GM19099 (cell line): ENCODE data around the gene WWOX.

Source experiments
- POLR2A ChIP-seq: IDR thresholded peaks from 3 replicates; pipeline ENCODE4 v1.6.1; 2011; ENCODE audit warnings: low read depth; ENCODE audit not compliant: insufficient read length; ENCODE audit errors: extremely low read depth

WWOX gene

DNA sequence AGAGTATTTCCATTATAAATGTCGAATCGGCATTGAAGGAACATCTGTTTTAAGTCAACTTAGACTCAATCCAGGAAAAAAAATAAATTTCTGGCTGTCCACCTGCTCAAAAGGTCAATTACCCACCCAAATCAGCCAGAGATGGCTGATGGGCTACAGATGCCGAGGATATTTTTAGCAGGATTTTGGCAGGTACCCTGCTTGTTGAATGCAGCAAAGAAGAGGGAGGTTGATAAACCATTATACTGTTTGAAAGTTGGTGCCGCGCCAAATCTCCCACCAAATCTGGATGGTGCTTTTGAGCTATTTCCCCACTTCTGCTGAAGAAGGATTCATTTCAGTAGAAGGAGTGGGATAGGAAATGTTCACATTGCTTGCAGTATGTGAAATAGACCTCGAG lies 963.4 kb downstream of the WWOX start:
- no peak for TF ChIP-seq POLR2A

DNA sequence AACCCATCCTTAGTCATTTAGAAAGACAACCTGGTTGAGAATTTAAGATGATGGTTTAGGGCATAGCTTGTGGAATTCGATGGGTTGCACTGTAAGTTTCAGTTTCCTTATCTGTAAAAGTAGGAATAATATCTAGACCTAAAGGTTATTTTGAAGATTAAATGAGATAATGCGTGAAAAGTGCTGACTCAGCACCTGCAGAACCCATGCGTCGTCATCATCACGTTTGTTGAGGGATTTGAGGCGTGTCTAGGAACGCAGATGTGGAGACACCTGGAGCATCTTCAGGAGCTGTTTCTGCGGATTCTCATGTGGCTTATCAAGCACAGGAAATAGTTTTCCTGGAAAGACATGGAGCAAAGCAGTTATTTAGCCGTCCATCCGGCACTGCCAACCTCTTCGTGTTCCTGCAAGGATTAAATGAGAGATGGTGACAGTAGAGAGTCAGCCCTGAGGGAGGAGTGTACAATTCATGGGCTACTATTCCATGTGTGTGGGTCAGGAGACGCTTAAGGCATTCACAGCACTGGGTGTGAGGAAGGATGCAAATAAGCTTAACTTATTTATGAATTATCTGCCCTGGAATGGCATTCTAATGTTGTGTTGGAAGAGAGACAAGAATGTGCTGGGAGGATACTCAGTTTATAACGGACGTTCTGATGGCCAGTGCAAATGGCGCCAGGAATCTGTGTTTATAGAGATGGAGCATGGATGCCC lies 965.0 kb downstream of the WWOX start:
- no peak for TF ChIP-seq POLR2A

DNA sequence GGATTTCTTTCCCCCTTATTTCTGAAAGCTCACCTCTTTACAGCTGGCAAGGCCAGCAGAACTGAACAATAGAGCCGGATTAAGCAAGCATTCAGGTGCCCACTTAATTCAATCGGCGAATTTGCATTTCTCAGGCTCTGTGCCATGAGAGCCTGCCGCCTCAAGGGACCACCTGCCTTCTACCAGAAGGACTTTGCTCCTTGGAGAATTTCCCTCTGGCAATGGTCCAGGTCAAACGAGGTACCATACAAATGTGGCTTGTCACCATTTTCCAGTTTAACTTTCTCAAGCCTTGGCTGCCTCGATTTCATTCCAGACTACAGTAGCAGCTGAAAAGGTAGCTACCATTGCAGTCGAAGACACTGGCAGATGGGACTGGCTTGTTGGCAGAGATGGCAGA lies 967.1 kb downstream of the WWOX start:
- TF ChIP-seq POLR2A: no peak

DNA sequence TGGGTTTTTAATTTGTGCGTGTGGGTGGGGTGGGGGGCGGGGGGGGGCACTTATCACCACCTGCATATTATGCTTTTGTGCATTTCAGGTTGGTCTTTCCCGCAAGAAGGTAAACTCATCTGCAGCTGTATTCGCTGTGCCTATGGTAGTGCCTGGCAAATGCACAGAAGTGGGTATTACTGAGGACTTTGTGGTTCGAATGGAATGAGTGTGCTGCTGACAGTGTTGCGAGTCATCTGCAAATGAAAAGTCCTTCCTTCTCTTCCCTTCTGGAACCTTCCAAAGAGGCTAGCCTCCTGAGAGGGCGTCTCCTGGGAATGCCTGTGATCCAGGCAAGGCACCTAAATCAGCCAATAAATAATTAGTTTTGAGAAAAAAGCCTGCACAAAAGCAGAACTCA lies 968.1 kb downstream of the WWOX start:
- TF ChIP-seq POLR2A: no peak

DNA sequence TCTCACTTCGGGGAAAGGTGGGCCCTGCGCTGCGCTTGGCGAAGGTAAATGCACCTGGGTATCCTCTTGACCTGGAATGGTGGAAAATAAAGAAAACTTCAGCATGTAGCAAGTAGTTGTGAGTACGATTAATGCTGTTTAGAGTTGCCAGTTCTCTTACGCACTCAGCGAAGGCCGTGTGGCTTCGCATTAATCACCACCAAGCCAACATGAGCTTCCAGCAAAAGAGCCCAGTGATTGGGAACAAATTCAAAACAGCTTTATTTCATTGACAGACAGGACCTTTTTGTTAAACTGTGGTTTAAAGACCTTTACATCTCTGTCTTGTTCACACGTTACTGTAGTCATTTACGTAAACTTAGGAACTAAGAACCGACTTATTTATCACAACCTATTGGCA lies 969.7 kb downstream of the WWOX start:
- no peak for TF ChIP-seq POLR2A

DNA sequence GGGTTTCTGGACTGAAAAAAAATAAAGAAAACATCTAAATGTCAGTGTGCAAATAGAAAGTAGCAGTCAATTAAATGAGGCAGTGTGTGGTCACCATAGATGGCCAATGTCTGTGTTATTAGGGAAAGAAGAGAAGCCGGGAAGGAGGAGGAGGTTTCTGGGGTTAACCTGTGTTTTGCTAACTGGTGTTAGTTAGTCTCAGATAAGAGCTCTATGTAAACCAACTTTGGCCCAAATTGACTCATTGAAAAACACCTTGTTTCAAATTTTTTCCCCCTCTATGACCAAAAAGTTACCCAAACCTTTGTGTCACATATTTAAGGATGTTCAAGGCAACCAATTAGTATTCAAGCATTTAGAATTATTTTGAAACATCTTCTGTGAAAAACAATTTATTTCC lies 970.2 kb downstream of the WWOX start:
- TF ChIP-seq POLR2A: no peak

DNA sequence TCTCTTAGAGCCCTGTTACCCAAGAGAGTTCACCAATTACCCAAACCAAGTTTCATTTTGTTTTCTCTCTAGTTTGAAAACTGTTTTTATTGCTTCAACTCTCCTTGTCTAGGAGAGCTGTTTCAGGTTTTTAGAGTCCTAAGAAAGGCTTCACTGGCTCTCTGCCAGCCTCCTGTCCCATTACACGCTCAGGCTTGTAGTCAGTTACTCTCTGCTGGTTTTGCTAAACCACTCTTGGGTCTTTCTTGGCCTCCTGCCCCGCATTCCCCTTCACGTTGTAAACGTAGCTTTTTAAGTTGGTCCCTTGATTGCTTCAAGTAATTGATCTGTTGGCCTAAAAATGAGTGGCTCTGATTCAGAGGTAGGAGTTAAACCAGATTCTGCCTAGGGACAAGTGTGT lies 972.0 kb downstream of the WWOX start:
- no peak for TF ChIP-seq POLR2A

DNA sequence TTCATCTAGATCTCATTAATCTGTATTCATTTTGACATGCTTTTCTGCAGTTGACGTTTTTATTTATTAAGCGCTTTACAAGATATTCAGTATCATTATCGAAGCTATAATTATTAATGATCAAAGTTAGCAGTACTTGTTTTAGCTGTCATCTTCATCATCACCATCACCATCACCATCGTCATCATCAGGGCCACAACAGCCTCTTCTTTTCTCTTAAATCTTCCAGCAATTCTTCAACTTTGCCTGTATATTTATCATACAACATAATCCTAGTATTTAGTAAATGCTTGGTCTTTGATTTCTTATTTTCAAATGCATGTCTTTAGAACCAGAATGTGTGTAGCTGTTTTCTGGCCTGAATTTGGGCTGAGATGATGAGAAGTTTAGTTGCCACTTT lies 973.1 kb downstream of the WWOX start:
- no peak for TF ChIP-seq POLR2A

DNA sequence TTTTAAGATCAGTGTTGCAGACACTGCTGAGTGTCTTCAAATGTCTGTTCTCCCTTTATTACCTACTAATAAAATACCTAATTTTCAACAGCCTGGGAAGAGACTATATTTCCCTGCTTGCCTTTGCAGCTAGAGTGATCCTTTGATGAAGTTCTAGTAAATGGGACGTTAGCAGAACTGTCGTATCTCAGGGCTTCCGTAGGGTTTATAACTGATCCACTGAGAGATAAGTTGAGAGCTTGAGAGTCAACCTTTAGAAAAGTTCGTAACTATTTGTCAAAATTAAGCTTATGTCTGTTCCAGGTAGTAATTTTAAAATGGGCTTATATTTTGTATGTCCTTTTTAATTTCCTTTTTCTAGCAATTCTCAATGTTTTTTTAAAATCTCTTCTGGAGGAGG lies 974.1 kb downstream of the WWOX start:
- TF ChIP-seq POLR2A: no peak

DNA sequence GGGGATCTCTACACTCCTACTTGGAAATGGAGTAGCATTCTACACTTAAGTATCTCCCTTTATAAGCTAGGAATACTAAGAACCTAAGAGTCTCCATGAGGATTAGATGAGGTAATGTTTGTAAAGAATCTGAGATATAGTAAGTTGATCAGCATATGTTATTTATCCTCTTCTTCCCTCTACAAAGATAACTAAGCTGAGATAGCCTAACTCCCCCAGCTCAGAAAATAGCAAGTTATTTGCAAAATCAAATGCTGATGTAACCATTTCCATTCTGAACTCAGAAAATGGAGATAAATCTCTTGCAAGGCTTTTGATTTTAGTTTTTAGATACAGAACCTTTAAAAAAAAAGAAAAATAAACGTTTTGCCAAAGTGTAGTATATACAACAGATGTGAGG lies 975.1 kb downstream of the WWOX start:
- no peak for TF ChIP-seq POLR2A

DNA sequence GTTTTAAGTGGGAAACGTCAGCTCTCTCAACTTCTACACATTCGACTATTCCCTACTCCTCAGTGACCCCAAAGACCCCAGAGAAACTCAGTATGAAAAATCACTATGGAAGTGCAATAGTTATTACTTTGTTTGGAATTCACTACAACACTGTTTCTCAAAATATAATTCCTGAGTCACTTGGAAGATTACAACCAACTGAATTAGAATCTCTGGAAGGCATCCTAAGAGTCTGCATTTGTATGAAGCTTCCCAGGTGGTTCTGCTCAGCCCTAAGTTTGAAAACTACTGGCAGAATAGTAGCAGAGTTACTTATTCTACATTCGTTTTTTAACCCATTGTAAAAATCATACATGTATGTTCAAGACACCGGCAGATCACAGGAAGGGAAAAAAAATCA lies 975.5 kb downstream of the WWOX start:
- no peak for TF ChIP-seq POLR2A

DNA sequence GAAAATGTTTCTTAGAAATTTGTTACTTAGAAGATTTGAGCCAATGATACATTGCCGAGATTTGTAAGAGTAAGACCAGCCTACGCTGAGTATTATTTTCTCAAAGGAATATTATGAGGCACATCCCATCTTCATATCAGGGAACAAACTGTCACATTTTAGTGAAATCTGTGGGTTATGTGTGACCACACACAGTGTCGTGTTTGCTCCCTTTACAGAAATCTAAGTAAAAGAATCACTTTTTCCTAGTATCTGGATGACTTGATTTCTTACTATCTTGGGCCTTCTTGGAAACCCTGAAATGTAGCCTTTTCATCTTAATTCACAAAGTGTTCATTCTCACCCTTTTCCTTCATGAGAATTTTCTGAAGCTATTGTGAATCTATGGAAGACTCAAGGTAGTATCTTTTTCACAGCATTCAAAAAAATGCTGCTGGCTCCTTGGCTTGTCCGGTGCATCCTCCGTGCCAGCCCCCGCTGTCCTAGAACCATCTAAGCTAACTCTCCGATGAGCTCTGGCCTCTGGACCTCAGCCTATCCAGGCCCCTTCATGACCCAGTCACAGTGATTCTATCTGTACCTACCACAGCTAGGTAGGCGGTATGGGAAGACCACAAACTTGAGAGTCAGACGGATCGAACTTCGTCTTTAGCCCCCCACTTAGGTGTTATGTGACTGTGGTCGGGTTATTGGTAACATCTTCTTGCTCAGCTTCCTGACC lies 976.8 kb downstream of the WWOX start:
- no peak for TF ChIP-seq POLR2A

DNA sequence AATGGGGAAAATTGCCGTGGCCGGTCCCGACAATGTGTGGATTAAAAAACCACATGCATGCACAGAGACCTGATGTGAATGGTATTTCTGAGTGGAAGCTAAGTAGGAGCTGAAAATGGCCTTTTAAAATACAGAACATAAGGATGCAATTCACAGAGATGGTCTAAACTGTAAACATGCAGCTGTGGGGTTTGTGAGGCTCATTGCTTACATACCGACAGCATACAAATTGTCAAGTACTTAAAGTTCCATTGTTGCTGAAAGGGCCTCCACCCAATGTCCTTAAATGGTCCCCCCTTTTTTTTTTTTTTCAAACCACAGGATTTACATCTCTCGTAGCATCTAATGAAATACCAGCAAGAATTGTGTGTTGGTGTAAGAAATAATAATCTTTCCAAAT lies 977.9 kb downstream of the WWOX start:
- TF ChIP-seq POLR2A: no peak

DNA sequence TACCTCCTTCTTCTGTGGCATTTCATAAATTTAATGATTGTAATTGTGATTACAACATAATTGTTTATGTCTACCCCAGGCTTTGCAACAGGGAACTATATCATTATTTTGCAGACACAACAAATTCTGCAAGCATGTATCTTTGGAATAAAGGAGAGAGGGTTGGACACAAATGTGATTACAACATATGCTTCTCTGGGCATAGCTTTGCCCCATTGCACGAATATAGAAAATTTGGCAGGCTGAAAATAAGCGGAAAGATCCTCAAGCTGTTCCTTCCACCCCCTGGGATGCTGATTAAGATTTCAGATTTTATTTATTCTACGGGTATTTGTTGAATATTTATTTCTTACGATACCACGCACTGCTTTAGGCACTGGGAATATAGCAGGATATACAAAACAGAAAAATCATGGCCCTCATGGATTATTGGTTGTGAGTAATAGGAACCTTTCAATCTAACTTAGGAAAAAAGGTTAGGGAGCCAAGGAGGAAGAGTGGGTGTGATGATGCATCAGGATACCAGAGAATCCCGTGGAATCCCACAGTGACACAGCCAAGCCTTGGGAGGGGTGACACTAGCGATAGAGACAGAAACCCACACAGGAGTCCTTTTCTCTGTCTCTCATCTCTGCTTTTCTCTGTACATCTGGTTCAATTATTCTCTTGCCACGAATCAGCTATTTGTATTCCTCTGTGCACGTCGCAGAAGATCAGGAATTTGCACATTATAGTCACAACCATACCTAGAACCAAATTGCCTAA lies 980.4 kb downstream of the WWOX start:
- no peak for TF ChIP-seq POLR2A

DNA sequence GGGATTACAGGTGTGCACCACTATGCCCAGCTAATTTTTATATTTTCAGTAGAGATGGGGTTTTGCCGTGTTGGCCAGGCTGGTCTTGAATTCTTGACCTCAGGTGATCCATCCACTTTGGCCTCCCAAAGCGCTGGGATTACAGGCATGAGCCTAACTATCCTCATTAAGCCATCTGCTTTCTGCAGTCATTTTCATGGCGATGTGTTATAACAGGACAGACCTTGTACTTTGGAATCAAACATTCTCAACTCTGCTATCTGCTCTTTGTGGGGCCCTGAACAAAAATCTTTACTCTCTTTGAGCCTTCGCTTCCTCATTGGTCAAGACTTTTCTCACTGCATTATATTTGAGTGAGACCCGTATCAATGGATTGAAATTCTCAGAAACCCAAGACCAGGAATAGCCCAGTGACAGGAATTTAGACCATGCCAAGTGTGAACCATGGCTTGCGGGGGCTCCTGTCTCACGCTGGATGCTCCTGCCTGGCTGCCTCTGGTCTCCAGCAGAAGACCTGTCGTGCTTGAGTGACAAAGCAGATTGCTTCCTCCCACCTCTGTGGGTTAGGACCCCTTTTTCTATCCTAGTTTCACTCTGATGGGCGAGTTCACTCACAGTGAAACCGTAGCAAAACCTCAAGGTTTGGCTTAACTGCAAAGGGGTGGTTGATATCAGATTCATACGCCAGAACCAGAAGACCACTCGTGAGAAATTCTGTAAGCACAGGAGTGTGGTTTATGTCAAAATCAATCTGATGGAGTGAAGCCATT lies 982.0 kb downstream of the WWOX start:
- TF ChIP-seq POLR2A: no peak
